Right lobe of liver (tissue), 6 donors: ENCODE data around the gene STAMBPL1. TPM values are rescaled to one million over a fixed set of nuclear protein-coding genes. Genes with fewer than 3 reads are reported as not detected.

Experiments
- ATAC-seq, 4 donors: fragments of 200-7000 bp; cut with Tn5 transposase; one replicate each; pipeline ENCODE4 v1.9.1; 2020; ENCODE audit warnings: mild to moderate bottlenecking in 4 of 4, moderate library complexity in 4 of 4
- DNase-seq, 3 donors: peaks; one replicate each; pipeline ENCODE4 v3.0.0-alpha.2; 2020
- H3K27ac ChIP-seq, 3 donors: fragments of 200-600 bp; one replicate each; pipeline ENCODE4 v1.8.0; 2022
- H3K27me3 ChIP-seq, 2 donors: fragments of 200-600 bp; one replicate each; pipeline ENCODE4 v1.8.0; 2022
- H3K36me3 ChIP-seq, 4 donors: fragments of 200-600 bp; sonication (generic) in 1 of 4; one replicate each; pipeline versions ENCODE4 v1.5.1 to v1.8.0; 2017 to 2022; ENCODE audit warnings: control low read depth in 1 of 4
- H3K4me1 ChIP-seq, 4 donors: fragments of 200-600 bp; sonication (generic) in 1 of 4; one replicate each; pipeline versions ENCODE4 v1.5.1 to v1.8.0; 2017 to 2022; ENCODE audit warnings: control low read depth in 1 of 4
- H3K4me3 ChIP-seq, 3 donors: fragments of 200-600 bp; one replicate each; pipeline ENCODE4 v1.8.0; 2022
- H3K9me3 ChIP-seq, 4 donors: fragments of 200-600 bp; sonication (generic) in 1 of 4; one replicate each; pipeline versions ENCODE4 v1.5.1 to v1.8.0; 2017 to 2022; ENCODE audit warnings: control low read depth in 1 of 4
- CTCF ChIP-seq, 4 donors: fragments of 200-600 bp in 3 of 4; fragments of 450-650 bp in 1 of 4; IDR thresholded peaks; one replicate each; pipeline versions ENCODE4 v1.5.1 to v1.8.0; 2016 to 2022; ENCODE audit warnings: antibody characterized with exemption in 4 of 4, mild to moderate bottlenecking in 2 of 4
- POLR2A ChIP-seq: fragments of 450-650 bp; IDR thresholded peaks from one replicate; pipeline ENCODE4 v1.6.1; 2017; ENCODE audit warnings: antibody characterized with exemption, mild to moderate bottlenecking
- WGBS: methylation state at CpG from one replicate; pipeline ENCODE4 v1.1.6; 2018; ENCODE audit warnings: low coverage, low lambda C conversion rate; ENCODE audit not compliant: insufficient coverage; ENCODE audit errors: missing lambda C conversion rate; 5-methylcytosine and 5-hydroxymethylcytosine counted together
- intact Hi-C, 2 donors: fragments of 100-400 bp; cut with DNase I; formaldehyde crosslinking; loops; one replicate each; pipeline versions ENCODE4 v1.11.2 to v1.14.1; 2022
- total RNA-seq, 6 experiments: library from RNA; depleted of rRNA in 2 of 6; stranded (reverse); fragments of >200 nt in 2 of 6; fragmentation: NEBNext Ultra II Directional in 3 of 6; extraction: Animal tissue kit (Norgen Biotek cat#: 25700) in 3 of 6; gene quantifications; one replicate each; pipeline versions ENCODE4 v1.1.0 to v1.2.4, GENCODE V29; 2016 to 2023
- donor health status: DM: no; HTN: yes; CAD: no.
- donor health status: DM: no; HTN: no; CAD: no.
- donor health status: DM: no; HTN: no; CAD: no.
- donor health status: DM: no; HTN: yes; CAD: no.
- donor health status: DM: no; HTN: yes; CAD: no.

The STAMBPL1 gene
- total RNA-seq, 6 experiments from 2014 or later, result 0.66 to 8.0 (median 4.2) TPM

GRCh38 chr10:88901984-88902789 lies 22.1 kb downstream of the STAMBPL1 start:
- no peak for DNase-seq
- Histone ChIP-seq H3K27me3 (no peaks in the 10 kb centered on the region), H3K4me1 (peaks cover 0 to 8% (median 0%) of the 10 kb centered on the region in 4 donors), H3K4me3 (no peak overlapping the region), H3K36me3 (no peaks in the 10 kb centered on the region), H3K27ac (no peak overlapping the region), H3K9me3 (no peaks in the 10 kb centered on the region)
- no peak for ATAC-seq
- 89% methylated on average over 11 of the region's 11 CpGs for WGBS
- TF ChIP-seq POLR2A, result no peak
- no peak for TF ChIP-seq CTCF (IDR thresholded peaks at IDR 0.05)
- intact Hi-C loops, result no loop called here

DNA sequence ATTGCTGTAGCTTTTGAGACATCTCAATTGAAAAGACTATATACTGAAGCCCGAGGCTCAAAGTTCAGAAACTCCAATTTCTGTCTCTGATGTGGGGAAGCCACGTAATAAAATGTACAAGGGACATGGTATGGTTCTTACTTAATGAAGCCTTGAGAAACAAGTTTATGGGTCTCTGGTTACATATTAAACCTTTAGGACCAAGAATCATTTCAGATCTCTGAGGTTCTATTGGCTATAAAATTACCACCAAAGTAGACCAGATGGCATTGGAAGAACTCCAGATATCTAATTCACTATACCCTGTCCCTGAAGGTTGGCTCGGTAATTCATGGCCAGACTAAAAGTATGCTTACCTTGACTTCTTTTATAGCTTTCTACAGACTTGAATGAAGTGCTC lies 23.7 kb downstream of the STAMBPL1 start:
- no peak overlapping the region for H3K27ac ChIP-seq
- intact Hi-C loops, result no loop called here
- ATAC-seq, result no peak
- H3K4me3 ChIP-seq, result no peak overlapping the region
- H3K27me3 ChIP-seq, result no peaks in the 10 kb centered on the region
- no peaks in the 10 kb centered on the region for H3K36me3 ChIP-seq
- WGBS, result 100% methylated on average over 2 of the region's 3 CpGs
- H3K4me1 ChIP-seq, result peaks cover 0 to 8% (median 0%) of the 10 kb centered on the region in 4 donors
- TF ChIP-seq CTCF (IDR thresholded peaks at IDR 0.05), result no peak
- TF ChIP-seq POLR2A, result no peak
- no peak for DNase-seq
- H3K9me3 ChIP-seq, result no peaks in the 10 kb centered on the region

DNA sequence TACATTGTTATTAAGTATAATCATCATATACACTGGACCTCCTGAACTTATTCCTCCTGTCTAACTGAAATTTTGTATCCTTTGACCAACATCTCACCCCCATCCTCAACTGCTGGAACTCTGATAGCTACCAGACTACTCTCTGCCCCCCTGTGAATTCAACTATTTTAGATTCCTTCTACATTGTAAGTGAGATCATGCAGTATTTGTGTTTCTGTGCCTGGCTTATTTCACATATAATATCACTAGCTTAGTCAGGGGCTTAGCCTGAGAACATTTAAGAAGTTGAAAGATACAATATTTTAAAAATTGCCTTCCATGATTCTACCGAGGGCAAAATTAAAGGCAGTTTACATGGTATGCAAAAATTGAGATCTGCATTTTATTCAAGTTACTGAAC lies 26.9 kb downstream of the STAMBPL1 start:
- DNase-seq (no peak), ATAC-seq (no peak)
- Histone ChIP-seq H3K27me3 (no peaks in the 10 kb centered on the region), H3K36me3 (no peaks in the 10 kb centered on the region), H3K9me3 (no peaks in the 10 kb centered on the region), H3K27ac (no peak overlapping the region), H3K4me3 (no peak overlapping the region), H3K4me1 (peaks cover 0 to 10% (median 0%) of the 10 kb centered on the region in 4 donors)
- 71% methylated on average over 1 of the region's 1 CpG for WGBS
- intact Hi-C loops, result no loop called here
- TF ChIP-seq CTCF (IDR thresholded peaks at IDR 0.05), result no peak
- no peak for TF ChIP-seq POLR2A

GRCh38 chr10:88908194-88908593 lies 28.1 kb downstream of the STAMBPL1 start:
- 85% methylated on average over 4 of the region's 4 CpGs for WGBS
- intact Hi-C loops, result no loop called here

More at GRCh38 chr10:88908194-88908593, 28.1 kb downstream of the STAMBPL1 start:
- no peak for TF ChIP-seq POLR2A
- no peak for TF ChIP-seq CTCF (IDR thresholded peaks at IDR 0.05)
- Histone ChIP-seq H3K4me3 (no peak overlapping the region), H3K4me1 (peaks cover 0 to 10% (median 0%) of the 10 kb centered on the region in 4 donors), H3K36me3 (no peaks in the 10 kb centered on the region), H3K9me3 (no peaks in the 10 kb centered on the region), H3K27me3 (no peaks in the 10 kb centered on the region), H3K27ac (no peak overlapping the region)
- DNase-seq (no peak), ATAC-seq (peak in 1 of 4 donors; percentile 19)
